Colonic mucosa (tissue), 4 donors: Measurements from ENCODE around the gene FAM8A1. TPM values are rescaled to one million over a fixed set of nuclear protein-coding genes. Genes with fewer than 3 reads are reported as not detected.

Source experiments
- DNase-seq: peaks from one replicate; pipeline ENCODE4 v3.0.0-alpha.2; 2020
- H3K27ac ChIP-seq: fragments of 200-600 bp; one replicate; pipeline ENCODE4 v1.8.0; 2021
- H3K27me3 ChIP-seq: fragments of 200-600 bp; one replicate; pipeline ENCODE4 v1.8.0; 2021
- H3K36me3 ChIP-seq: fragments of 200-600 bp; one replicate; pipeline ENCODE4 v1.8.0; 2021
- H3K4me1 ChIP-seq: fragments of 200-600 bp; one replicate; pipeline ENCODE4 v1.8.0; 2021; ENCODE audit warnings: mild to moderate bottlenecking
- H3K4me3 ChIP-seq: fragments of 200-600 bp; one replicate; pipeline ENCODE4 v1.8.0; 2021
- H3K9ac ChIP-seq, 2 donors: one replicate each; pipeline ENCODE4 v1.7.0; 2013; ENCODE audit warnings: control low read depth in 2 of 2, low read depth in 2 of 2, low read length in 2 of 2
- H3K9me3 ChIP-seq: fragments of 200-600 bp; one replicate; pipeline ENCODE4 v1.8.0; 2021
- intact Hi-C: fragments of 100-400 bp; cut with DNase I; formaldehyde crosslinking; loops from one replicate; pipeline ENCODE4 v1.14.1; 2022
- total RNA-seq, 2 donors: library from RNA; stranded (reverse); fragmentation: NEBNext Ultra II Directional in 1 of 2; extraction: Animal tissue kit (Norgen Biotek cat#: 25700) in 1 of 2; gene quantifications; one replicate each; pipeline ENCODE4 v1.2.1, GENCODE V29; 2021
- TF ChIP-seq, protein P1 (sequence below): fragments of 200-600 bp; IDR thresholded peaks from one replicate; pipeline ENCODE4 v1.8.0; 2022; ENCODE audit warnings: antibody characterized with exemption, mild to moderate bottlenecking
- donor health status: healthy.
- donor health status: DM: no; HTN: no; CAD: no.
- donor health status: DM: no; HTN: no; CAD: no.

FAM8A1 gene, protein sequence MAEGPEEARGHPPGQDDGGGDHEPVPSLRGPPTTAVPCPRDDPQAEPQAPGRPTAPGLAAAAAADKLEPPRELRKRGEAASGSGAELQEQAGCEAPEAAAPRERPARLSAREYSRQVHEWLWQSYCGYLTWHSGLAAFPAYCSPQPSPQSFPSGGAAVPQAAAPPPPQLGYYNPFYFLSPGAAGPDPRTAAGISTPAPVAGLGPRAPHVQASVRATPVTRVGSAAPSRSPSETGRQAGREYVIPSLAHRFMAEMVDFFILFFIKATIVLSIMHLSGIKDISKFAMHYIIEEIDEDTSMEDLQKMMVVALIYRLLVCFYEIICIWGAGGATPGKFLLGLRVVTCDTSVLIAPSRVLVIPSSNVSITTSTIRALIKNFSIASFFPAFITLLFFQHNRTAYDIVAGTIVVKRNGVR
- total RNA-seq: 10 to 100 TPM; 23.6 to 47.9 TPM

- H3K36me3 ChIP-seq: no peaks in the 10 kb centered on the region
- peak within 1 kb of the TSS; percentile 94 for H3K4me3 ChIP-seq
- DNase-seq: peak; percentile 99
- H3K9me3 ChIP-seq: no peaks in the 10 kb centered on the region
- peak within 1 kb of the TSS; percentile 96 for H3K27ac ChIP-seq
- H3K9ac ChIP-seq: peak within 1 kb of the TSS; percentile 90 to 94
- no peaks in the 10 kb centered on the region for H3K27me3 ChIP-seq
- H3K4me1 ChIP-seq: peaks cover 17% of the 10 kb centered on the region
- intact Hi-C loops: loop anchor here (10.0 kb wide), 2 partner anchors 55 to 105 kb away; partner anchors contain the start of gene NUP153
- TF ChIP-seq, protein P1, sequence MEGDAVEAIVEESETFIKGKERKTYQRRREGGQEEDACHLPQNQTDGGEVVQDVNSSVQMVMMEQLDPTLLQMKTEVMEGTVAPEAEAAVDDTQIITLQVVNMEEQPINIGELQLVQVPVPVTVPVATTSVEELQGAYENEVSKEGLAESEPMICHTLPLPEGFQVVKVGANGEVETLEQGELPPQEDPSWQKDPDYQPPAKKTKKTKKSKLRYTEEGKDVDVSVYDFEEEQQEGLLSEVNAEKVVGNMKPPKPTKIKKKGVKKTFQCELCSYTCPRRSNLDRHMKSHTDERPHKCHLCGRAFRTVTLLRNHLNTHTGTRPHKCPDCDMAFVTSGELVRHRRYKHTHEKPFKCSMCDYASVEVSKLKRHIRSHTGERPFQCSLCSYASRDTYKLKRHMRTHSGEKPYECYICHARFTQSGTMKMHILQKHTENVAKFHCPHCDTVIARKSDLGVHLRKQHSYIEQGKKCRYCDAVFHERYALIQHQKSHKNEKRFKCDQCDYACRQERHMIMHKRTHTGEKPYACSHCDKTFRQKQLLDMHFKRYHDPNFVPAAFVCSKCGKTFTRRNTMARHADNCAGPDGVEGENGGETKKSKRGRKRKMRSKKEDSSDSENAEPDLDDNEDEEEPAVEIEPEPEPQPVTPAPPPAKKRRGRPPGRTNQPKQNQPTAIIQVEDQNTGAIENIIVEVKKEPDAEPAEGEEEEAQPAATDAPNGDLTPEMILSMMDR: peak; percentile 32
Measured at GRCh38 chr6:17599877-17600526, at the start of gene FAM8A1. FAM8A1 (plus strand) TSS chr6:17600302; CDS start chr6:17600410, 108 bp downstream.

- no peak overlapping the region for H3K4me3 ChIP-seq
- H3K4me1 ChIP-seq: no peaks in the 10 kb centered on the region
- H3K36me3 ChIP-seq: no peaks in the 10 kb centered on the region
- no peak overlapping the region for H3K9ac ChIP-seq
- H3K27me3 ChIP-seq: no peaks in the 10 kb centered on the region
- H3K9me3 ChIP-seq: no peaks in the 10 kb centered on the region
- TF ChIP-seq, protein P1: no peak
- intact Hi-C loops: no loop called here
- no peak for DNase-seq
- no peak overlapping the region for H3K27ac ChIP-seq
Measured at GRCh38 chr6:17551383-17551958, 48.6 kb upstream of the FAM8A1 start.

- no peak for DNase-seq
- no peaks in the 10 kb centered on the region for H3K4me1 ChIP-seq
- TF ChIP-seq, protein P1: no peak
- no peaks in the 10 kb centered on the region for H3K36me3 ChIP-seq
- intact Hi-C loops: no loop called here
- H3K27me3 ChIP-seq: no peaks in the 10 kb centered on the region
- no peak overlapping the region for H3K4me3 ChIP-seq
- no peak overlapping the region for H3K9ac ChIP-seq
- H3K27ac ChIP-seq: no peak overlapping the region
- no peaks in the 10 kb centered on the region for H3K9me3 ChIP-seq
Measured at GRCh38 chr6:17552861-17553260, 47.2 kb upstream of the FAM8A1 start.

GRCh38 chr6:17556014-17556413 is 44.1 kb upstream of the FAM8A1 start:
- Histone ChIP-seq H3K27me3 (no peaks in the 10 kb centered on the region), H3K9me3 (no peaks in the 10 kb centered on the region), H3K4me1 (no peaks in the 10 kb centered on the region), H3K9ac (no peak overlapping the region), H3K36me3 (no peaks in the 10 kb centered on the region), H3K4me3 (no peak overlapping the region), H3K27ac (no peak overlapping the region)
- TF ChIP-seq, protein P1: no peak
- DNase-seq: no peak
- intact Hi-C loops: no loop called here

DNA sequence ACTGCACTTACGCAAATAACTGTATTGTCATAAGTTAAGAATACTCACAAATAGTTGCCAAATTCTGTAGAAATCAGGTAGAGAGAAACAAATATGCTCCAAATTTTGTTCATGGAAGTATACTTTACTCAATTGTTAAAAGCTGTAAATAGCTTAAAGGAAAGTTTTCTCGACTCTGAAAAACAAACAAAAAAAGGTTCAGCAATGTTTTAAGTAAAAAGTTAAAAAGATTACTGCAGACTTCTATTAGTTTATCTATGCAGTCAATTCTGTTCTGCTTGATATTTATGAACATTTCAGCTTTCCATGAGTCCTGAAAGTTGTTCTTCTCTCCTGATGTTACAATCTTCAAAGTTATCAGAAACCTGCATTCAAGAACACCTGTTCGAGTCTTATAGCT is 37.5 kb upstream of the FAM8A1 start:
- no peaks in the 10 kb centered on the region for H3K4me1 ChIP-seq
- H3K9ac ChIP-seq: no peak overlapping the region
- intact Hi-C loops: no loop called here
- H3K4me3 ChIP-seq: no peak overlapping the region
- TF ChIP-seq, protein P1: no peak
- no peaks in the 10 kb centered on the region for H3K9me3 ChIP-seq
- H3K36me3 ChIP-seq: no peaks in the 10 kb centered on the region
- DNase-seq: no peak
- H3K27me3 ChIP-seq: no peaks in the 10 kb centered on the region
- H3K27ac ChIP-seq: no peak overlapping the region
